ENCODE data around the gene URAD. TPM values are rescaled to one million over a fixed set of nuclear protein-coding genes. Genes with fewer than 3 reads are reported as not detected.
"Not testable (repeated sequence)": the region's sequence is repeated elsewhere in the genome, so short reads cannot be mapped to it uniquely, and the experiment has no call there.

Gene URAD
- not detected for polyA plus RNA-seq (ENCODE audit: insufficient read length)

- no peak for DNase-seq (ENCODE audit: low read depth)
These were observed at the start of gene URAD for GRCh38 chr13:27988520-27988919. Gene URAD, minus strand, starts transcription at chr13:27988693. Its CDS starts 56 bp downstream, at chr13:27988637.

- no peak for DNase-seq (ENCODE audit: low read depth)
These were observed 48.9 kb upstream of the URAD start for GRCh38 chr13:28037399-28037798.

GRCh38 chr13:28035146-28035782 lies 46.8 kb upstream of the URAD start:
- no peak for DNase-seq (ENCODE audit: low read depth)

- no peak for DNase-seq (ENCODE audit: low read depth)
These were observed 45.6 kb upstream of the URAD start for GRCh38 chr13:28033894-28034655.

- not testable (repeated sequence) for DNase-seq (ENCODE audit: low read depth)
These were observed 43.9 kb upstream of the URAD start for GRCh38 chr13:28032438-28032837.

GRCh38 chr13:28031896-28032288 lies 43.4 kb upstream of the URAD start:
- DNase-seq (ENCODE audit: low read depth) = no peak

- no peak for DNase-seq (ENCODE audit: low read depth)
These were observed 42.9 kb upstream of the URAD start for GRCh38 chr13:28031220-28031895.

- no peak for DNase-seq (ENCODE audit: low read depth)
These were observed 39.3 kb upstream of the URAD start for GRCh38 chr13:28027607-28028364.

GRCh38 chr13:28027071-28027470 lies 38.6 kb upstream of the URAD start:
- DNase-seq (ENCODE audit: low read depth) = no peak

GRCh38 chr13:28026508-28026907 lies 38.0 kb upstream of the URAD start:
- no peak for DNase-seq (ENCODE audit: low read depth)

- no peak for DNase-seq (ENCODE audit: low read depth)
These were observed 34.5 kb upstream of the URAD start for GRCh38 chr13:28022848-28023518.

GRCh38 chr13:28014301-28014700 lies 25.8 kb upstream of the URAD start:
- DNase-seq (ENCODE audit: low read depth) = no peak

- DNase-seq (ENCODE audit: low read depth) = no peak
These were observed 25.0 kb upstream of the URAD start for GRCh38 chr13:28013482-28013881.

- no peak for DNase-seq (ENCODE audit: low read depth)
These were observed 24.4 kb upstream of the URAD start for GRCh38 chr13:28012896-28013295.

GRCh38 chr13:28012383-28012782 lies 23.9 kb upstream of the URAD start:
- no peak for DNase-seq (ENCODE audit: low read depth)

- no peak for DNase-seq (ENCODE audit: low read depth)
These were observed 21.6 kb upstream of the URAD start for GRCh38 chr13:28010046-28010445.

GRCh38 chr13:28005016-28005415 lies 16.5 kb upstream of the URAD start:
- DNase-seq (ENCODE audit: low read depth) = not testable (repeated sequence)

GRCh38 chr13:28002886-28003698 lies 14.6 kb upstream of the URAD start:
- no peak for DNase-seq (ENCODE audit: low read depth)

GRCh38 chr13:28001837-28002473 lies 13.5 kb upstream of the URAD start:
- no peak for DNase-seq (ENCODE audit: low read depth)

- DNase-seq (ENCODE audit: low read depth) = no peak
These were observed 12.6 kb upstream of the URAD start for GRCh38 chr13:28001049-28001448.
